Activated naive CD4-positive, alpha-beta T cell treated with anti-CD3 and anti-CD28 coated beads, Interleukin-2, amount 50 U/mL, for 24 hours (primary cell): ENCODE results near the gene GLP1R.

Experiments used
- H3K27ac Mint-ChIP-seq: one replicate; pipeline ENCODE4 v1.8.0; 2021; ENCODE audit warnings: mild to moderate bottlenecking, mixed read lengths
- H3K27me3 Mint-ChIP-seq: one replicate; pipeline ENCODE4 v1.8.0; 2021; ENCODE audit warnings: mixed read lengths
- H3K36me3 Mint-ChIP-seq: one replicate; pipeline ENCODE4 v1.8.0; 2021; ENCODE audit warnings: mixed read lengths
- H3K4me1 Mint-ChIP-seq: one replicate; pipeline ENCODE4 v1.8.0; 2021; ENCODE audit warnings: mixed read lengths
- H3K4me3 Mint-ChIP-seq: one replicate; pipeline ENCODE4 v1.8.0; 2021; ENCODE audit warnings: mild to moderate bottlenecking, mixed read lengths
- H3K9me3 Mint-ChIP-seq: one replicate; pipeline ENCODE4 v1.8.0; 2021; ENCODE audit warnings: mixed read lengths

GLP1R gene

GRCh38 chr6:39084506-39084905 is 35.9 kb downstream of the GLP1R start:
- no peaks in the 10 kb centered on the region for H3K36me3 Mint-ChIP-seq
- no peaks in the 10 kb centered on the region for H3K4me1 Mint-ChIP-seq
- H3K4me3 Mint-ChIP-seq: no peak overlapping the region
- H3K27ac Mint-ChIP-seq: no peak overlapping the region
- H3K27me3 Mint-ChIP-seq: peaks cover 4% of the 10 kb centered on the region
- no peaks in the 10 kb centered on the region for H3K9me3 Mint-ChIP-seq

DNA sequence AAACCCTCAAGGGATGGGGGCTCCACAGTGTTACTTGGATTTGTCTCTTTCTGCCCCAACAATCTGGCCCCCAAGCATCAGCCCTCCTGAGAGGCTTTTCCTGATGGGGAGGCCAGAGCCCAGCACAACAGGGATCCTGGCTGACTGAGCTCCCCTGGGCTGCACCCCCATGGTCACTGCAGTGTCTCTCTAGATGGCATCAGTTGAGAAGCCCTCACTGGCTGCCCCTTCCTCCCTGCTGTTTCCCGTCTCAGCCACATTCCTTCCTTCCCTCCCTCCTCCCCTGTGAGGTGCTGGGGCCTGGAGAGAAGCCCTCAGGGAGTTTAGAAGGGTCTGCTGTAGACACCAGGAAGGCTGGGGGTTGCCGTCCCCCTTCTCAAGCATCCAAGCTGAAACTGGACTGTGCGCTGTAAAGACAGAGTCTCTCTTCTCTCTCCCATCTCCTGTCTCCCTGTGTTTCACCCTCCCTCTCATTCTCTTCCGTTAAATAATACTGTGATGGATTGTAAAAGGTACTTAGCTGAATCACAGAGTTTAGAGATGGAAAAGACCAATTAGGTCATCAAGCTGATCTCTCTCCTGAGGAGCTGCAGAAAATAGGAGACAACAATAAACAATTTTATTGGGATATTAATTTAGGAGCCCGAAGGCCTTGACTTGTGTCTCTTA is 36.7 kb downstream of the GLP1R start:
- Mint-ChIP-seq H3K9me3 (no peaks in the 10 kb centered on the region), H3K36me3 (no peaks in the 10 kb centered on the region), H3K27ac (no peak overlapping the region), H3K27me3 (peaks cover 4% of the 10 kb centered on the region), H3K4me1 (no peaks in the 10 kb centered on the region), H3K4me3 (no peak overlapping the region)

- Mint-ChIP-seq H3K36me3 (no peaks in the 10 kb centered on the region), H3K27ac (no peak overlapping the region), H3K4me3 (no peak overlapping the region), H3K27me3 (peaks cover 4% of the 10 kb centered on the region), H3K4me1 (no peaks in the 10 kb centered on the region), H3K9me3 (no peaks in the 10 kb centered on the region)
Measured at GRCh38 chr6:39086294-39086693, 37.7 kb downstream of the GLP1R start.

DNA sequence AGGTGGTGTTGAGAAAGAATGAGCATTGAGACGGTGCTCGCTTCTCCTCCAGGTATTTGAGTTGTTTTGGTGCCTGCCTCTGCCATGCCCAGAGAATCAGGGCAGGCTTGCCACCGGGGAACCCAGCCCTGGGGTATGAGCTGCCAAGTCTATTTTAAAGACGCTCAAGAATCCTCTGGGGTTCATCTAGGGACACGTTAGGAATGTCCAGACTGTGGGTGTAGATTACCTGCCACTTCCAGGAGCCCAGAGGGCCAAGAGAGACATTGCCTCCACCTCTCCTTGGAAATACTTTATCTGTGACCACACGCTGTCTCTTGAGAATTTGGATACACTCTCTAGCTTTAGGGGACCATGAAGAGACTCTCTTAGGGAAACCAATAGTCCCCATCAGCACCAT is 38.1 kb downstream of the GLP1R start:
- Mint-ChIP-seq H3K27ac (no peak overlapping the region), H3K4me3 (no peak overlapping the region)

GRCh38 chr6:39087197-39087596 is 38.6 kb downstream of the GLP1R start:
- H3K4me3 Mint-ChIP-seq: no peak overlapping the region
- no peak overlapping the region for H3K27ac Mint-ChIP-seq
- no peaks in the 10 kb centered on the region for H3K36me3 Mint-ChIP-seq
- no peaks in the 10 kb centered on the region for H3K4me1 Mint-ChIP-seq
- H3K27me3 Mint-ChIP-seq: peaks cover 4% of the 10 kb centered on the region
- H3K9me3 Mint-ChIP-seq: no peaks in the 10 kb centered on the region

More for the DNA sequence above, 38.1 kb downstream of the GLP1R start:
- Mint-ChIP-seq H3K36me3 (no peaks in the 10 kb centered on the region), H3K27me3 (peaks cover 4% of the 10 kb centered on the region), H3K9me3 (no peaks in the 10 kb centered on the region), H3K4me1 (no peaks in the 10 kb centered on the region)

- Mint-ChIP-seq H3K36me3 (no peaks in the 10 kb centered on the region), H3K4me3 (no peak overlapping the region), H3K27me3 (peaks cover 4% of the 10 kb centered on the region), H3K9me3 (no peaks in the 10 kb centered on the region), H3K4me1 (no peaks in the 10 kb centered on the region), H3K27ac (no peak overlapping the region)
Measured at GRCh38 chr6:39088331-39088730, 39.8 kb downstream of the GLP1R start.

- H3K4me3 Mint-ChIP-seq: no peak overlapping the region
- no peaks in the 10 kb centered on the region for H3K4me1 Mint-ChIP-seq
- H3K36me3 Mint-ChIP-seq: no peaks in the 10 kb centered on the region
- peaks cover 4% of the 10 kb centered on the region for H3K27me3 Mint-ChIP-seq
- H3K27ac Mint-ChIP-seq: no peak overlapping the region
- H3K9me3 Mint-ChIP-seq: no peaks in the 10 kb centered on the region
Measured at GRCh38 chr6:39090036-39090435, 41.5 kb downstream of the GLP1R start.

GRCh38 chr6:39091220-39091619 is 42.6 kb downstream of the GLP1R start:
- H3K27ac Mint-ChIP-seq: peak overlapping the region; percentile 23
- H3K27me3 Mint-ChIP-seq: peaks cover 4% of the 10 kb centered on the region

GRCh38 chr6:39092124-39092523 is 43.5 kb downstream of the GLP1R start:
- Mint-ChIP-seq H3K9me3 (no peaks in the 10 kb centered on the region), H3K36me3 (peaks cover 2% of the 10 kb centered on the region), H3K4me1 (peaks cover 3% of the 10 kb centered on the region), H3K4me3 (no peak overlapping the region), H3K27me3 (peaks cover 2% of the 10 kb centered on the region), H3K27ac (peak overlapping the region; percentile 27)

More at GRCh38 chr6:39091220-39091619, 42.6 kb downstream of the GLP1R start:
- no peaks in the 10 kb centered on the region for H3K36me3 Mint-ChIP-seq
- H3K4me1 Mint-ChIP-seq: no peaks in the 10 kb centered on the region
- H3K4me3 Mint-ChIP-seq: no peak overlapping the region
- H3K9me3 Mint-ChIP-seq: no peaks in the 10 kb centered on the region

DNA sequence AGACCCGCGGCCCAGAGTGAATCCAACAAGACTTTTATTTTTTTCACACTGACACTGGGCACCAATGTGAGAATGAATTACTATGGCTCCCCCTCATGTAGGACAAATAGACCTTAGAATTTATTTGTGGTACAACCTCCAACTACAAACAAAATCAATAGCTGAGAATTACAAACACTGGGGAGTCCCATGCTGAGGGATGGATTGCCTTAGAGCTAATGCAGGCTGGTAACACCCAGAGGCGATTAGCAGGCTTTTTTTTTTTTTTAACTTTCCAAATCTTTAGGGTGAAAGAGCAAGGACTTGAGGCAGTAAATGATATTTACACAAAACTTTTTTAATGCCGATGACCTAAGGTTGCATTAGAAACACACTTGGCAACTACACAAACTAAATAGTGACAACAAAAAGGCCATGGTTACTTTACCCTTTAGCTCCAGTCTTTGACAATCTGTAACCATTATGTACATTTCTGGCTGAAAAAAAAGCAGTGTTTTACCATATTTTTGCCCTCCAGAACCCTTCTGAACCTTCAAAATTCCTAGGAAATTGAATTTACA is 44.6 kb downstream of the GLP1R start:
- Mint-ChIP-seq H3K9me3 (no peaks in the 10 kb centered on the region), H3K36me3 (peaks cover 2% of the 10 kb centered on the region), H3K27ac (no peak overlapping the region), H3K4me1 (peaks cover 3% of the 10 kb centered on the region), H3K27me3 (no peaks in the 10 kb centered on the region), H3K4me3 (no peak overlapping the region)

GRCh38 chr6:39095578-39095977 is 47.0 kb downstream of the GLP1R start:
- Mint-ChIP-seq H3K9me3 (no peaks in the 10 kb centered on the region), H3K27me3 (no peaks in the 10 kb centered on the region), H3K27ac (no peak overlapping the region), H3K36me3 (peaks cover 2% of the 10 kb centered on the region), H3K4me3 (no peak overlapping the region), H3K4me1 (peaks cover 16% of the 10 kb centered on the region)

- Mint-ChIP-seq H3K27ac (no peak overlapping the region), H3K36me3 (peaks cover 14% of the 10 kb centered on the region), H3K27me3 (no peaks in the 10 kb centered on the region), H3K9me3 (no peaks in the 10 kb centered on the region), H3K4me3 (no peak overlapping the region), H3K4me1 (peaks cover 26% of the 10 kb centered on the region)
Measured at GRCh38 chr6:39100358-39100757, 51.8 kb downstream of the GLP1R start.

DNA sequence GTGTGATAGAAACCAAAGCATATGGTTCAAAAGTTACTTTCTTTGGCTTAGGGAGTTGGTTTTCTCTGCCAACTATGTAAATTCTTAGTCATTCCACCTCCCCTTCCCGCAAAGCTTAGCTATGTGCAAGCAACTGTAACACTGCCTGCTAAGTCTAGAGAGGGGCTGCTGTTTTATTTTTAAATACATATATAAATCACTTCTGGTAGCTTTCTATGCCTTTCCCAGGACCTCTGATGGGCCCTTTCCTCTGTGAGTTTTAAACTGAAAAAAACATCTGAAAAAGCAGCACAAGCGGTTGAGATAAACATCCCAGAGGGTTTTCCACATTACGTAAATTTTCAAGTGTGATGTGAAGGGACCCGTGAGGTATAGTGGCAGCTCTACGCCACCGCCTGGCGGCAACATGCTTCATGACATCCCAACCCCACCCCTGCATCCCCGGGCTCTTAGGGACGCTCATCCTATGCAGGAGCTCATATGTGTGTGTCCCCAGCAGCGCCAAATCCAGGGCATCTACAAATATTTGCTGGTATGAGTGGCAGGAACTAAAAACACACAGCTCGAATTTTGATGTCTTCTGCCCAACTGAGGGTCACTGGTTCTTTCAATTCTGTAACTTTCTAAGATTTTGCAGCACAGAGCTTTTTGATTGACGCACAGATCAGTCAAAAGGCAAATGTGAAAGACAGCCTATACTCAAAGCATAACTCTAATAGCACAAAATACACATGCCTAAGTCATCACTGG is 53.7 kb downstream of the GLP1R start:
- Mint-ChIP-seq H3K4me3 (no peak overlapping the region), H3K27me3 (no peaks in the 10 kb centered on the region), H3K9me3 (no peaks in the 10 kb centered on the region), H3K27ac (no peak overlapping the region), H3K4me1 (peaks cover 40% of the 10 kb centered on the region), H3K36me3 (peaks cover 23% of the 10 kb centered on the region)

DNA sequence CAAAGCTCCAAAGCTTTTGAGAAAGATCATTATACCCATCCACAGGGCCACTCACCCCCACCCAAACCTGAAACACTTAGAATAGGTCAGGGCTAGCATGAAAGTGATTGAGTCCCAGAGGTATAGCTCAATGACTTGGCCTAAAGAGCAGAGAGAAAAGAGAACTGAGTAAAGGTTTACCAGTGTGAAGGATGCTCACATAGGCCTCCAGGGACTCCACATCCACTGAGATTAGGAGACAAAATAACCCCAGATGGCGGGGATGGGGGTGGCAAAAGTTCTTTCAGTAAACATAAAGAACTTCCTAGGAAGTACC is 54.2 kb downstream of the GLP1R start:
- H3K27ac Mint-ChIP-seq: no peak overlapping the region
- no peaks in the 10 kb centered on the region for H3K9me3 Mint-ChIP-seq
- H3K4me1 Mint-ChIP-seq: peaks cover 45% of the 10 kb centered on the region
- no peaks in the 10 kb centered on the region for H3K27me3 Mint-ChIP-seq
- H3K36me3 Mint-ChIP-seq: peaks cover 23% of the 10 kb centered on the region
- no peak overlapping the region for H3K4me3 Mint-ChIP-seq

GRCh38 chr6:39104528-39104927 is 55.9 kb downstream of the GLP1R start:
- no peak overlapping the region for H3K27ac Mint-ChIP-seq
- no peaks in the 10 kb centered on the region for H3K27me3 Mint-ChIP-seq
- peaks cover 29% of the 10 kb centered on the region for H3K36me3 Mint-ChIP-seq

GRCh38 chr6:39107034-39107433 is 58.5 kb downstream of the GLP1R start:
- Mint-ChIP-seq H3K4me3 (no peak overlapping the region), H3K36me3 (peaks cover 29% of the 10 kb centered on the region), H3K27me3 (no peaks in the 10 kb centered on the region), H3K4me1 (peaks cover 56% of the 10 kb centered on the region), H3K27ac (no peak overlapping the region), H3K9me3 (no peaks in the 10 kb centered on the region)

More at GRCh38 chr6:39104528-39104927, 55.9 kb downstream of the GLP1R start:
- Mint-ChIP-seq H3K9me3 (no peaks in the 10 kb centered on the region), H3K4me3 (no peak overlapping the region), H3K4me1 (peaks cover 50% of the 10 kb centered on the region)
